GM10248 (cell line): ENCODE data around the gene OR2A5.

Experiments used
- CTCF ChIA-PET: fragments of 300-600 bp; sonication (Branson Sonifier 250); formaldehyde crosslinking; extraction: SDS; loops from one replicate; lab custom pipeline; 2021; ENCODE audit warnings: antibody characterized with exemption; lab: Yijun Ruan, JAX
- POLR2A ChIA-PET: fragments of 350-650 bp; sonication (Branson Sonifier 250); formaldehyde crosslinking; extraction: SDS; loops from one replicate; lab custom pipeline; 2020; ENCODE audit warnings: antibody characterized with exemption; lab: Yijun Ruan, JAX
- DNase-seq: peaks from one replicate; pipeline ENCODE4 v3.0.0; 2012; ENCODE audit errors: extremely low spot score
- CTCF ChIP-seq: IDR thresholded peaks from 2 replicates; pipeline ENCODE4 v1.5.1; 2012; ENCODE audit warnings: mild to moderate bottlenecking, low read depth; ENCODE audit errors: extremely low read depth, missing control alignments, control extremely low read depth

OR2A5 gene

GRCh38 chr7:144024213-144024612 lies 24.5 kb upstream of the OR2A5 start:
- ChIA-PET CTCF (interaction anchor here (1.0 kb wide), 1 partner anchor 26 kb away, joined by 3 read pairs; no protein-coding TSS in a partner anchor), POLR2A (no interaction called here)
- no peak for DNase-seq
- no peak for TF ChIP-seq CTCF

DNA sequence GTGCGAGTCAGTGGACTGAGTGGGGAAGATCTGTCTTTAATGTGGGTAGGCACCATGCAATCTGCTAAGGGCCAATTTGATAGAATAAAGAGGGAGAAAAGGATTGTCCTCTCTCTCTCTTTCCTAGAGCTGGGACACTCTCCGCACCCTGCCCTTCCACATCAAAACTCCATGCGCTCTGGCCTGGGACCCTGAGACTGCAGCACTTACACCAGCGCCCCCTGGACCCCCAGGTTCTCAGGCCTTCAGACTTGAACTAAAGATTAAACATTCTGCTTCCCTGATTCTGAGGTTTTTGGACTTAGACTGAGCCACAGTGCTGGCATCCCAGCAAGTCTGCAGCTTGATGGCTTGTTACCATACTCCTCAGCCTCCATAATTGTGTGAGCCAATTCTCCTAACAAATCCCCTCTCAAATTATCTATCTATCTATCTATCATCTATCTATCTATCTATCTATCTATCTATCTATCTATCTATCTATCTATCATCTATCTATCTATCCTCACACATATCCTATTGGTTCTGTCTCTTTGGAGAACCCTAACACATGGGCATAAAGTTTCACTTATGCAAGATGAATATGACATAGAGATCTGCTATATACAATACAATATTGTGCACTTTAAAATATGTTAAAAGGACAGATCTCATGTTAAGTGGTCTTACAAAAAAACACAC lies 22.4 kb upstream of the OR2A5 start:
- POLR2A ChIA-PET, result no interaction called here
- CTCF ChIA-PET, result interaction anchor here (2.0 to 2.5 kb wide), 2 partner anchors 9 to 125 kb away, joined by 4 to 6 read pairs; partner anchors contain the start of gene TCAF1
- no peak for TF ChIP-seq CTCF
- DNase-seq, result no peak

DNA sequence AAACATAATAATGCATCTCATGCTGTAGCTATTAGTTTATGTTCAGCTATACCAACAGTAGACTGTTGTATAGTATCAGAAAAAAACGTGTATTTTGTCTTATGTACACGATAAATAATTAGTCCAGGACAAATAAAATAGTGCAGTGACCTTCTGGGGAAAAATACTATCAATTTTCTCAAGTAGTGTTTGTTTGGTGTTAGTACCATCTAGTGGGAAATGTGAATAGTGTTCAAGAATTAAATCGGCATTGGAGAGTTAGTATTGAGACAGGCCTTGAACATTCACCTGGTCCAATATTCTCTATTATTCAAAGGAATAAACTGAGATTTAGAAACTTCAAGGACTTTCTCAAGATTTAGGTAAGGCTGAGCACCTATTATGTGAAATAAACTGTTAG lies 21.7 kb upstream of the OR2A5 start:
- DNase-seq, result no peak
- POLR2A ChIA-PET, result no interaction called here
- CTCF ChIA-PET, result interaction anchor here (1.3 to 2.5 kb wide), 3 partner anchors 10 to 126 kb away, joined by 3 to 6 read pairs (median 4); partner anchors contain the start of gene TCAF1
- TF ChIP-seq CTCF, result no peak

GRCh38 chr7:144027974-144028373 lies 20.8 kb upstream of the OR2A5 start:
- ChIA-PET CTCF (interaction anchor here (1.3 to 2.5 kb wide), 3 partner anchors 9 to 127 kb away, joined by 3 to 6 read pairs (median 4); partner anchors contain the start of gene TCAF1), POLR2A (no interaction called here)
- TF ChIP-seq CTCF, result no peak
- DNase-seq, result no peak

DNA sequence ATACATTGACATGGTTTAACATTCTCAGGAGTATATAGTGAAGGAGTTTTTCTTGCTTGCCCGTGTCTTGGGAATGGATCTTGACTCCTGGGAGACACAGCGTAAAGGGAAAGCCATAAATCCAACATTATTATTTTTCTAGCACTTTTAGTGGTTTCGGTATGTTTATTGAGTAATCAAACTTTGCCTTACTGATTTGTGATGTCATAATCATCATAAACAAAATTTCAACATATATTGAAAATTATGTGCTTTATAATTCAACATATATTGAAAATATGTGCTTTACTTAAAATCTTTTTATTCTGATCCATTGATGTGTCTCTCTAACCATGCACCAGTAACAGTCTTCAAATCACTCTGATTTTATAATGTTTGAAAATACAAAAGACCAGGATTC lies 20.2 kb upstream of the OR2A5 start:
- DNase-seq, result no peak
- TF ChIP-seq CTCF, result no peak
- ChIA-PET CTCF (interaction anchor here (1.3 to 2.5 kb wide), 3 partner anchors 8 to 127 kb away, joined by 3 to 6 read pairs (median 4); partner anchors contain the start of gene TCAF1), POLR2A (no interaction called here)

DNA sequence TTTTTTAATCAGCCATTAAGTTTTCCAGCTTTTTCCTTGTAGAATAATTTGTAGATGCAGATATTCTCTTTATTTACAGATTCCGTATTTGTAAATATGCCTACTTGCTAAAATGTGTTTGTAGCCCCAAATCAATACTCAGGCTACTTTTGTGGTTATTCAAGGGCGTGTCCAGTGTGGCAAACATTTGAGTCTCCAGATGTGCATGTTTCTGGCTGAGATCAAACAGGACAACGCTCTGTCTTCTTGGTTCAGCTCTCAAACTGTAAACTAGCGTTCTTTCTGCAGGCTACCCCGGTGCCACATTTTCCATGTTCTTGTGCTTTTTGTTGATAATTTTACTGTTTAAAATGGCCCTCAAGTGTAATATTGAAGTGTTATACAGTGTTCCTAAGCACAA lies 16.2 kb upstream of the OR2A5 start:
- POLR2A ChIA-PET, result no interaction called here
- CTCF ChIA-PET, result interaction anchor here (1.1 to 1.5 kb wide), 3 partner anchors 20 to 96 kb away, joined by 3 to 6 read pairs (median 3); no protein-coding TSS in a partner anchor
- DNase-seq, result no peak
- TF ChIP-seq CTCF, result no peak
